SU-DHL-6 (cell line): ENCODE measurements around the gene SPRR3.

Experiments
- H2AFZ ChIP-seq: fragments of 200-600 bp; sonication (generic); 2 replicates; pipeline ENCODE4 v1.6.1; 2014; ENCODE audit warnings: low read depth, mild to moderate bottlenecking, moderate library complexity, mixed read lengths, antibody characterized with exemption, low read length; ENCODE audit not compliant: severe bottlenecking
- H3F3A ChIP-seq: fragments of 200-600 bp; shearing (Covaris generic); 2 replicates; pipeline ENCODE4 v1.6.0; 2016; ENCODE audit warnings: antibody characterized with exemption, mild to moderate bottlenecking; ENCODE audit not compliant: insufficient read depth
- H3K27ac ChIP-seq: fragments of 200-600 bp; sonication (generic); 2 replicates; pipeline ENCODE4 v1.5.1; 2016; ENCODE audit warnings: low read depth, mild to moderate bottlenecking, low read length, moderate library complexity, mixed read lengths
- H3K27me3 ChIP-seq: fragments of 200-600 bp; sonication (generic), shearing (Covaris generic); 2 replicates; pipeline ENCODE4 v1.6.0; 2014; ENCODE audit warnings: mild to moderate bottlenecking, low read length
- H3K36me3 ChIP-seq: fragments of 200-600 bp; sonication (generic); 2 replicates; pipeline ENCODE4 v1.6.1; 2014; ENCODE audit warnings: mild to moderate bottlenecking, low read length, mixed read lengths
- H3K4me2 ChIP-seq: fragments of 300-600, 200-600 bp; shearing (Covaris generic), sonication (generic); 2 replicates; pipeline ENCODE4 v1.6.0; 2014; ENCODE audit warnings: low read length, low read depth, mild to moderate bottlenecking; ENCODE audit not compliant: poor library complexity, severe bottlenecking
- H3K4me3 ChIP-seq: fragments of 200-600 bp; sonication (generic); 2 replicates; pipeline ENCODE4 v1.5.1; 2014; ENCODE audit warnings: antibody characterized with exemption, low read length, mild to moderate bottlenecking, mixed read lengths; ENCODE audit not compliant: insufficient read depth, poor library complexity, severe bottlenecking
- H3K79me2 ChIP-seq: fragments of 200-600 bp; sonication (generic); 2 replicates; pipeline ENCODE4 v1.6.1; 2014; ENCODE audit warnings: mild to moderate bottlenecking, low read length, moderate library complexity; ENCODE audit not compliant: insufficient read depth
- H3K9ac ChIP-seq: fragments of 200-600 bp; sonication (generic); 2 replicates; pipeline ENCODE4 v1.7.0; 2014; ENCODE audit warnings: mild to moderate bottlenecking, low read length
- H3K9me2 ChIP-seq: fragments of 200-600 bp; sonication (generic); replicated peaks from 2 replicates; pipeline ENCODE4 v1.6.1; 2014; ENCODE audit warnings: low read length; ENCODE audit not compliant: insufficient read depth
- H3K9me3 ChIP-seq: fragments of 200-600 bp; sonication (generic); 2 replicates; pipeline ENCODE4 v1.6.1; 2014; ENCODE audit warnings: low read length, mixed read lengths; ENCODE audit not compliant: insufficient read depth
- H4K20me1 ChIP-seq: fragments of 200-600 bp; sonication (generic); 2 replicates; pipeline ENCODE4 v1.6.1; 2014; ENCODE audit warnings: low read depth, mild to moderate bottlenecking, antibody characterized with exemption, low read length, moderate library complexity, mixed read lengths
- EZH2phosphoT487 ChIP-seq: fragments of 200-600 bp; sonication (generic), shearing (Covaris generic); conservative IDR thresholded peaks from 2 replicates; pipeline ENCODE4 v1.6.1; 2018; ENCODE audit warnings: mild to moderate bottlenecking, antibody characterized with exemption, low read length, moderate library complexity, mixed read lengths
- TF ChIP-seq, protein P1 (sequence below): fragments of 200-600 bp; sonication (generic); IDR thresholded peaks from one replicate; pipeline ENCODE4 v1.5.1; 2017; ENCODE audit warnings: antibody characterized with exemption, mild to moderate bottlenecking, low read length, moderate library complexity; ENCODE audit not compliant: insufficient read depth, poor library complexity, severe bottlenecking

The SPRR3 gene

DNA sequence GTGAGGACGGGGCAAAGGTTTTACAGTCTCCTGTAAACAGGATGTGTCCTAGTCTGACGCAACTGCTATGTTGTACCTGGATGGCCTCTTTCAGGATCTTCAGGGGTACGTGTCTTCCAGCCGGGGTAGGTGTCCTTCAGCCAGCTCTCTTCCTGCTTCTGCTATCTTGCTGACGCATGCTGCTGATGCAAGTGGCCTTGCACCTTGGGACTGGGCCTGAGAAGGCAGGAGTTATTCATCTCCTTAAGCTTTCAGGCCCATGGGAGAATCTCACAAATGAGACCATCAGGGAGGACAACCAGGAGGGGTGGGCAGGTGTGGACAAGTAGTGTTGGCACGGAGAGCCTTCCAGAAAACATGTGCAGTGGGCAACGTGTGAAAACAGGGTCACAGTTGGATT is 21.6 kb downstream of the SPRR3 start:
- H3K36me3 ChIP-seq = no peaks in the 10 kb centered on the region
- no peak overlapping the region for H3K27ac ChIP-seq
- H4K20me1 ChIP-seq = no peaks in the 10 kb centered on the region
- H3K79me2 ChIP-seq = no peaks in the 10 kb centered on the region
- no peaks in the 10 kb centered on the region for H3K9me3 ChIP-seq
- H3K9ac ChIP-seq = no peak overlapping the region
- H3K4me2 ChIP-seq = no peak overlapping the region
- no peaks in the 10 kb centered on the region for H3F3A ChIP-seq
- no peaks in the 10 kb centered on the region for H3K9me2 ChIP-seq
- no peak overlapping the region for H2AFZ ChIP-seq
- H3K4me3 ChIP-seq = no peak overlapping the region
- no peak for TF ChIP-seq EZH2phosphoT487
- TF ChIP-seq, protein P1, sequence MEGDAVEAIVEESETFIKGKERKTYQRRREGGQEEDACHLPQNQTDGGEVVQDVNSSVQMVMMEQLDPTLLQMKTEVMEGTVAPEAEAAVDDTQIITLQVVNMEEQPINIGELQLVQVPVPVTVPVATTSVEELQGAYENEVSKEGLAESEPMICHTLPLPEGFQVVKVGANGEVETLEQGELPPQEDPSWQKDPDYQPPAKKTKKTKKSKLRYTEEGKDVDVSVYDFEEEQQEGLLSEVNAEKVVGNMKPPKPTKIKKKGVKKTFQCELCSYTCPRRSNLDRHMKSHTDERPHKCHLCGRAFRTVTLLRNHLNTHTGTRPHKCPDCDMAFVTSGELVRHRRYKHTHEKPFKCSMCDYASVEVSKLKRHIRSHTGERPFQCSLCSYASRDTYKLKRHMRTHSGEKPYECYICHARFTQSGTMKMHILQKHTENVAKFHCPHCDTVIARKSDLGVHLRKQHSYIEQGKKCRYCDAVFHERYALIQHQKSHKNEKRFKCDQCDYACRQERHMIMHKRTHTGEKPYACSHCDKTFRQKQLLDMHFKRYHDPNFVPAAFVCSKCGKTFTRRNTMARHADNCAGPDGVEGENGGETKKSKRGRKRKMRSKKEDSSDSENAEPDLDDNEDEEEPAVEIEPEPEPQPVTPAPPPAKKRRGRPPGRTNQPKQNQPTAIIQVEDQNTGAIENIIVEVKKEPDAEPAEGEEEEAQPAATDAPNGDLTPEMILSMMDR = no peak
- H3K27me3 ChIP-seq = no peaks in the 10 kb centered on the region

DNA sequence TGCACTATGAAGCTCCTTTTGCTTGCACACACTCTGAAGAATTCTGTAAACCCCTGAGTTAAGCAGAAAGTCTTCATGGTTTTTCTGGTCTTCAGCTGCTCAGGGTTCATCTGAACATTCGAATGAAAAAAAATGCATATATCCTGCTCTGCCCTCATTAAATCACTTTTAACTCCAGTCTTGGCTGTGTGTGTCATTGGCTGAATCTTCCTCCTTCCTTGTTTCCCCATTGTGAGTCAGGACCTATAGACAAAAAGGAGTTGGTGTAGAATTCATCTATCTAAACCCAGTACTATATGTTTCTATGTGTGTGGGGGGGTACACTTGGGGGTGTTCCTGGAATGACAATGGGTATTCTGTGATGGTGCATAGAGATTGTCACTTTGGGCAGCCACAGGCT is 22.9 kb downstream of the SPRR3 start:
- H3K9me2 ChIP-seq = no peaks in the 10 kb centered on the region
- no peak overlapping the region for H3K4me2 ChIP-seq
- H4K20me1 ChIP-seq = no peaks in the 10 kb centered on the region
- H3K4me3 ChIP-seq = no peak overlapping the region
- no peak overlapping the region for H3K27ac ChIP-seq
- H3F3A ChIP-seq = no peaks in the 10 kb centered on the region
- TF ChIP-seq, protein P1 = no peak
- TF ChIP-seq EZH2phosphoT487 = no peak
- no peak overlapping the region for H3K9ac ChIP-seq
- no peaks in the 10 kb centered on the region for H3K79me2 ChIP-seq
- H3K27me3 ChIP-seq = no peaks in the 10 kb centered on the region
- no peak overlapping the region for H2AFZ ChIP-seq
- H3K36me3 ChIP-seq = no peaks in the 10 kb centered on the region
- H3K9me3 ChIP-seq = no peaks in the 10 kb centered on the region

DNA sequence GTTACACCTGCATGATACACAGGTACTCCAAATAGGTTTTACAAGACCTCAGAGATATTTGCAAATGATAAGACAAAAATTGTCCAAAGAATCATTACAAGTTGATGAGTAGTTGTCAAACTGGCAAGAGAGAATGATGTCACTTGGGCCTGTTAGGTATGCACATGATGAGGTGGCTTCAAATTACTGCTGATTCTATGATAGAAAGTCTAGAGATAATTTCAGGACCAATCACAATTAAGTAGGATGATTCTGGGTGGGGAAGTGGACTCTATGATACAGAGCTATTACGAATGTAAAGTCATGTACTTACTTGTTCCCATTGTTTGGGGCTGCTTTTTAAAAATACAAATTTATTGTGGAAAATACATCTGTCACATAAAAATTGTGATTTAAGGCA is 24.2 kb downstream of the SPRR3 start:
- H4K20me1 ChIP-seq = no peaks in the 10 kb centered on the region
- no peak overlapping the region for H3K4me2 ChIP-seq
- H2AFZ ChIP-seq = no peak overlapping the region
- H3K4me3 ChIP-seq = no peak overlapping the region
- TF ChIP-seq EZH2phosphoT487 = no peak
- TF ChIP-seq, protein P1 = no peak
- no peaks in the 10 kb centered on the region for H3K9me3 ChIP-seq
- H3K9me2 ChIP-seq = no peaks in the 10 kb centered on the region
- no peaks in the 10 kb centered on the region for H3K27me3 ChIP-seq
- no peaks in the 10 kb centered on the region for H3K36me3 ChIP-seq
- no peaks in the 10 kb centered on the region for H3K79me2 ChIP-seq
- H3F3A ChIP-seq = no peaks in the 10 kb centered on the region
- no peak overlapping the region for H3K9ac ChIP-seq
- no peak overlapping the region for H3K27ac ChIP-seq

DNA sequence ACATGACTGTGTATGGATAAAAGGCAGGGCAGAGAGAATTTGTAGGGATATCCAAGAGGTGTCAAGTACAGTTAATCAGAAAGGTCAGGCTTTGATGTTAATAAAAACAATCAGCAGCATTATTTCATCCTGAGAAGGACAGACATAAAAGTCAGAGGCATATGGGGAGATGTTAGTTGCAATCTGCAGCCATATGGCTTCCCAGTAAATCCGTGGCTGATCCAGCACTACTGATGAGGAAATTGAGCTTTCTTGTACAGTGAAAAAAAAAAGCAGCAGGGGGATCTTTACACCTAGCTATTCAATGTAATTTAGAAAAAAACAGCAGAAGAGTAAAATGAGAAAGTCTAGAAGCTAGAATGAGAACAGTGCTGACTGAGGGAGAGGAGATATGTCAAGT is 27.2 kb downstream of the SPRR3 start:
- no peaks in the 10 kb centered on the region for H3K9me2 ChIP-seq
- no peak overlapping the region for H3K9ac ChIP-seq
- H3K36me3 ChIP-seq = no peaks in the 10 kb centered on the region
- H2AFZ ChIP-seq = no peak overlapping the region
- H3K9me3 ChIP-seq = no peaks in the 10 kb centered on the region
- no peaks in the 10 kb centered on the region for H4K20me1 ChIP-seq
- H3F3A ChIP-seq = no peaks in the 10 kb centered on the region
- no peak overlapping the region for H3K4me2 ChIP-seq
- no peak overlapping the region for H3K4me3 ChIP-seq
- H3K79me2 ChIP-seq = no peaks in the 10 kb centered on the region
- TF ChIP-seq, protein P1 = no peak
- no peak for TF ChIP-seq EZH2phosphoT487
- H3K27me3 ChIP-seq = no peaks in the 10 kb centered on the region
- no peak overlapping the region for H3K27ac ChIP-seq
